ENCODE results near the gene RNASE4.
"Not testable (repeated sequence)": the region's sequence is repeated elsewhere in the genome, so short reads cannot be mapped to it uniquely, and the experiment has no call there.

Gene RNASE4

DNA sequence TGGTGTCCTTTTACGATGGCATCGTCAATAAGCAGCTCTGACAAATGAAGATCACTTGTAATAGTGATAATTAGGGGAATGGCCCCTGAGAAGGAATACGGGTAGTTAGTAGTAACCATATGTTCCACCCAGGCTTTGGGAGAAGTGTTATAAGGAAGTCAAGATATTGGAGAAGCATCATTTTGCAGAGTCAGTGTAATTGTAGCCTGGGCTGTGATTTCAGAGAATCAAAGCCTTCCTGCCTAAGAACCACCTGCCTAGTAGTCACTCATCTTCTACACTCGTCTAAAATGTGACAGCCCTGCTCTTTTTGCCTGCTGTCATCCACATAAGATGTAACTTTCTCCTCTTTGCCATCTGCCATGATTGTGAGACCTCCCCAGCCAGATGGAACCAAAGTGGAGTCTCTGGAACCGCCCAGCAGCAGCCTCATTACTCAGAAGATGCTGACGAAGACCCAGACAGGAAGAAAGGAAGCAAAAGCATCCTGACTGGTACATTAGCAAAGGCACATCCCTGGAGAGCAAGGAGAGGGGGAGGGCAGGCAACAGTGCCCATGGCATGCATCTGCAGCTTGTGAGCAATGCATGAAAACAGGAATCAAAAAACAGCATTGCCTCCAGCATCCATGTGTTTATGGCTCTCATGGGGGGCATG lies 48.7 kb downstream of the RNASE4 start:
- no peaks in the 10 kb centered on the region for H3K9me3 ChIP-seq (replicated peaks; ENCODE audit: low read length)
- no peak overlapping the region for H3K9ac ChIP-seq (ENCODE audit: low read depth, low read length)
- no peak overlapping the region for H3K4me3 ChIP-seq (ENCODE audit: low read length)
- H3K36me3 ChIP-seq (ENCODE audit: insufficient read depth, low read length) = no peaks in the 10 kb centered on the region
- H3K27me3 ChIP-seq (ENCODE audit: control insufficient read depth, insufficient read depth, low read length) = peaks cover 3% of the 10 kb centered on the region
- no peaks in the 10 kb centered on the region for H3K4me1 ChIP-seq (ENCODE audit: control insufficient read depth, insufficient read depth, low read length)
- no peak overlapping the region for H3K4me2 ChIP-seq (ENCODE audit: low read length)

DNA sequence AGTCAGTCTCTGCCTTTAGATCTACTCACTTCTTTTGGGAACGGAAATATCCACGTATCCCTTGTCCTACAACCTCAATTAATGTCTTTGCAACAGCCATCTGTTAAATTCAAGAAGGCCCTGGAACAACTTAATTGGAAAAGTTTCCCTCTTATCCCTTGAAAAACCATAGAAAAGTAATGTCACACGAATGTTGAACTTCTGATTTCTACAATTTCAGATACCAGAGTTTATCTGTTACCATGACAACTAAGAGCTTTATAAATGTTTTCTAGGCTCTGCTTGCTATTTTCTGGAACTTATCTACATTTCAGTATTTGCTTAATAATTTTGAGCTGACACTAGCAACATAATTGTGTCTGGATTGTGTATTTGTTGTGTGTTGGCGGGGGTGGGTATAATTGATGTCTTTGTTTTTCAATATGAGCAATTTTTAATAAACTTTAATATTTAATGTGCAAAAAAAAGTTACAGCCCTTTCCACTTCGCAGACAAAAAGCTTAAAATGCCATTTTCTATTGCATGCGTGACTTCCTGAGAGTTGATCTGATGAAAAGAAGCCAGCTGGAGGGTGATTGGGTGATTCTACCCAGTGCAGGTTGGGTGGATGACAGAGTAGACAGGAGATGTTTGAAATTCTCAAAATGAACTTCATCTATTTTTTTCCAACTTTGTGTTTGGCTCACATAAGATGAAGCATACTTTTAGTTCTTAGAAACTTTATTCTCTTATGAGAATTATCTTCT lies 49.5 kb downstream of the RNASE4 start:
- H3K27me3 ChIP-seq (ENCODE audit: control insufficient read depth, insufficient read depth, low read length) = no peaks in the 10 kb centered on the region
- H3K36me3 ChIP-seq (ENCODE audit: insufficient read depth, low read length) = no peaks in the 10 kb centered on the region
- no peak overlapping the region for H3K9ac ChIP-seq (ENCODE audit: low read depth, low read length)
- no peaks in the 10 kb centered on the region for H3K4me1 ChIP-seq (ENCODE audit: control insufficient read depth, insufficient read depth, low read length)
- no peaks in the 10 kb centered on the region for H3K9me3 ChIP-seq (replicated peaks; ENCODE audit: low read length)
- no peak overlapping the region for H3K4me2 ChIP-seq (ENCODE audit: low read length)
- no peak overlapping the region for H3K4me3 ChIP-seq (ENCODE audit: low read length)

DNA sequence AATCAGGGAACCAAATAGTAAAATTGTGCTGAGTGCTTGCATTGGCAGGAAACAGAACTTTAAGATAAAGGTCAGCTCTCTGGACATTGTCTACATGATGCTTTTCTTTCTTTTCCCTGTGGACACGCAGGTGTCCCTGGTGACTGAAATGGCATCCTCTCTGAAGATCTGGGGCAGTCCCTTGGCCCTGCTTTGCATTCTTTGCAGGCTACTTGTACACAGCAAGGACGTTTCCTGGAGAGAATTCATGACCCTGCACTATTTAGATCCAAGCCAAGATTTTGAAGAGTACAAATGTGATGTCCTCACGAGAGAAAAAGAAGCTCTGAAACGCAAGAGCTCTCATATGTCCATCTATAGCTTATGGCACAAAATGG lies 50.1 kb downstream of the RNASE4 start:
- Histone ChIP-seq H3K4me2 (ENCODE audit: low read length) (no peak overlapping the region), H3K36me3 (ENCODE audit: insufficient read depth, low read length) (no peaks in the 10 kb centered on the region)

DNA sequence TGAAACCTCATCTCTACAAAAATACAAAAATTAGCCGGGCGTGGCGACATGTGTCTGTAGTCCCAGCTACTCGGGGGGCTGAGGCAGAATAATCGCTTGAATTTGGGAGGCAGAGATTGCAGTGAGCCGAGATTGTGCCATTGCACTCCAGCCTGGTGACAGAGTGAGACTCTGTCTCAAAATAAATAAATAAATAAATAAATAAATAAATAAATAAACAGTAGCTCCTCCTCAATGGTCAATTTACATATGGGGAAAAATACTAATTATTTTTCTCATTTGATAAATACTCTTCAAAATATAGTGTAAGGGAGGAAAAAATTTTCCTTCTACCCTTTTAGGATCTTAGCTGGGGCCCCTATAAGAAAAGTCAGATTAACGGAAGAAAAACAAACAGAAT lies 53.9 kb downstream of the RNASE4 start:
- not testable (repeated sequence) for H3K27me3 ChIP-seq (ENCODE audit: control insufficient read depth, insufficient read depth, low read length); H3K9ac ChIP-seq (ENCODE audit: low read depth, low read length); H3K4me1 ChIP-seq (ENCODE audit: control insufficient read depth, insufficient read depth, low read length); H3K36me3 ChIP-seq (ENCODE audit: insufficient read depth, low read length); H3K9me3 ChIP-seq (replicated peaks; ENCODE audit: low read length); H3K4me3 ChIP-seq (ENCODE audit: low read length); H3K4me2 ChIP-seq (ENCODE audit: low read length)

More for the DNA sequence above, 50.1 kb downstream of the RNASE4 start:
- H3K4me1 ChIP-seq (ENCODE audit: control insufficient read depth, insufficient read depth, low read length) = no peaks in the 10 kb centered on the region
- H3K9ac ChIP-seq (ENCODE audit: low read depth, low read length) = no peak overlapping the region
- no peaks in the 10 kb centered on the region for H3K27me3 ChIP-seq (ENCODE audit: control insufficient read depth, insufficient read depth, low read length)
- no peak overlapping the region for H3K4me3 ChIP-seq (ENCODE audit: low read length)
- no peaks in the 10 kb centered on the region for H3K9me3 ChIP-seq (replicated peaks; ENCODE audit: low read length)

DNA sequence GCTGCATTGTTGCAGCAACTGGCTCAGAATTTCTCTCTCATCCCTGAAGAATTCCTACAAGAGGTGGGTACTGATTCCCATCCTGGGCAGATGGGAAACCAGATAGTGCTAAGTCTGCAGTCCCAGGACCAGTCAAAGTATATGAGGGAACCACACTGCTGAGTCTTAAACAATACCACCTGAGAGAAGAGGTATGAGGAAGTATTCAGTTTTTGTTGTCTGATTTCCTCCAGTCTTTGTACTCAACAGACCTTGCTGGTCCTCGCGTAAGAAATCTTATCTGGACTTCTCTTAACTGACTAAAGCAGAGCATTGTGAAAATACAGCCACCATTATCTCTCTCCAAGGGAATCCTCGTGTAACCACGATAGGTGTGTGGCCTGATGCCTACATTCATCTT lies 57.8 kb downstream of the RNASE4 start:
- H3K36me3 ChIP-seq (ENCODE audit: insufficient read depth, low read length) = no peaks in the 10 kb centered on the region
- H3K4me3 ChIP-seq (ENCODE audit: low read length) = no peak overlapping the region

DNA sequence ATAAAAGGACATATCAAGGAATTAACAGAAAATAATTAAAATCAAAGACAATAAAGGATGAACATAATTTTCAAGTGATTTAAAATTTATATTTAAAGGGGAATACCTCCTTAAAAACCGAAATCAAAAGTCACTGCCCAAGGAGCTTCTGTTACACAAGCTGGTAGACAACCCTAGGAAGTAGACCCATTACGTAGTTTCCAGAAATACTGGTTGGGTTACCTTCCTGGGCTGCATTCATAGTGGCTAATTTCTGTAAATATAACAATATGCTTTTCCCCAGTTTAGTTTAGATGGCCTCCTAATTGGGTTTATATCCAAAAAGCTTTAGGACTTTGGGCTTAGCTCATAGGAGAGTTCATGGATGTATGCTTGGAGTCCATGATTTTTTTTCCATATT lies 59.2 kb downstream of the RNASE4 start:
- Histone ChIP-seq H3K4me3 (ENCODE audit: low read length) (no peak overlapping the region), H3K9ac (ENCODE audit: low read depth, low read length) (no peak overlapping the region), H3K36me3 (ENCODE audit: insufficient read depth, low read length) (no peaks in the 10 kb centered on the region), H3K27me3 (ENCODE audit: control insufficient read depth, insufficient read depth, low read length) (no peaks in the 10 kb centered on the region), H3K9me3 (replicated peaks; ENCODE audit: low read length) (no peaks in the 10 kb centered on the region), H3K4me1 (ENCODE audit: control insufficient read depth, insufficient read depth, low read length) (no peaks in the 10 kb centered on the region), H3K4me2 (ENCODE audit: low read length) (no peak overlapping the region)

More for the DNA sequence above, 57.8 kb downstream of the RNASE4 start:
- no peaks in the 10 kb centered on the region for H3K9me3 ChIP-seq (replicated peaks; ENCODE audit: low read length)
- H3K9ac ChIP-seq (ENCODE audit: low read depth, low read length) = no peak overlapping the region
- no peak overlapping the region for H3K4me2 ChIP-seq (ENCODE audit: low read length)
- no peaks in the 10 kb centered on the region for H3K27me3 ChIP-seq (ENCODE audit: control insufficient read depth, insufficient read depth, low read length)
- H3K4me1 ChIP-seq (ENCODE audit: control insufficient read depth, insufficient read depth, low read length) = no peaks in the 10 kb centered on the region

DNA sequence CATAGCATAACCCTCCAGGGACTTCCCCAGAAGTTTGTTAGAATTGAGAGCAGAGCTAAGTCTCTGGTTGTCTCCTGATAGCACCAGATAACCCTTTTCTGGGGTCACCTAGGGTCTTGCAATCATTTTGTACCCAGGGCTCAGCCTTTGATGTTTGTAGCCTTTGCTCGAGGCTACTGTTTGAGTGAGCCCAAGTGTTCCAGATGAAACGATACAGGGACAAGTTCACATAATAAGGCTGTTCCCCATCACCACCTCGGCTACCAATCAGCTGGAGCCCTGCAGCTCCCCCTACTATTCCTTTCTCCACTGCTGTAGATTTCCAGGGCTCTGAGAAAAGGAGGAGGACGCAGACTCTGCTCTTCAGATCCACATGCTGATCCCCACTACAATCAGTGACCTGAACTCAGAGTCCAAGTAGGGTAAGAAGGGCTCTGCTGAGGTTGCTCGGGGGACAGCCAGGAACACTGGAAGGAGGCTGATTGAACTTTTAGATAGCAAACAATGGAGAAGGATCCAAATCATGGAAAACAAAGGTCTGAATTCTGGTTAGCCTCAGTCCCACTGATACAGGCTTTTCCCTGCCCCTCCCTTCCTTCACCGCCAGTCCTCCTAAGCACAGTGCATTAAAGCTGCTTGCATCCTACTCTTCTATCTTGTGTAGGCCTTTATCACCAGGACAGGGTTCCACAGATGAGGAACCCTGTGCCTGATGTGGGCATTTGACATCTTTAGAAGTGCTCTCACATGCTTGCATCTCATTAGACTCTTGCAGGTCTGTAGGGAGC lies 61.4 kb downstream of the RNASE4 start, which contains the start of gene EDDM3A:
EDDM3A (plus strand) TSS at position 317 of the 788 bp plus-strand sequence. CDS start 1,694 bp downstream, outside the sequence.
- no peaks in the 10 kb centered on the region for H3K27me3 ChIP-seq (ENCODE audit: control insufficient read depth, insufficient read depth, low read length)
- no peak within 1 kb of the TSS for H3K9ac ChIP-seq (ENCODE audit: low read depth, low read length)
- H3K9me3 ChIP-seq (replicated peaks; ENCODE audit: low read length) = no peaks in the 10 kb centered on the region
- no peaks in the 10 kb centered on the region for H3K36me3 ChIP-seq (ENCODE audit: insufficient read depth, low read length)
- H3K4me1 ChIP-seq (ENCODE audit: control insufficient read depth, insufficient read depth, low read length) = no peaks in the 10 kb centered on the region
- H3K4me3 ChIP-seq (ENCODE audit: low read length) = no peak within 1 kb of the TSS
- H3K4me2 ChIP-seq (ENCODE audit: low read length) = no peak within 1 kb of the TSS

DNA sequence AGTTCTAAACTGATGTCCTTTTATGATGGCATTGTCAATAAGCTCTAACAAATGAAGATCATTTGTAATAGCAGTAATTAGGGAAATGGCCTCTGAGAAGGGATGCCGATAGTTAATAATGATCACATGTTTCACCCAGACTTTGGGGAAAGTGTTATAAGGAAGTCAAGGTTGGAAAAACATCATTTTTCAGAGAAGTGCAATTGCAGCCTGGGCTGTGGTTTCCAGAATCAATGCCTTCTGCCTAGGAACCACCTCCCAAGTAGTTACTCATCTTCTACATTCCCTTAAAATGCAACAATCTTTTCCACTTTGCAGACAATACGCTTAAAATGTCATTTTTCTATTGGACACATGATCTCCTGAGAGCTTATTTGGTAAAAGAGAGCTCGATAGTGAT lies 62.2 kb downstream of the RNASE4 start:
- no peak overlapping the region for H3K4me3 ChIP-seq (ENCODE audit: low read length)
- H3K27me3 ChIP-seq (ENCODE audit: control insufficient read depth, insufficient read depth, low read length) = no peaks in the 10 kb centered on the region
- no peak overlapping the region for H3K9ac ChIP-seq (ENCODE audit: low read depth, low read length)
- no peaks in the 10 kb centered on the region for H3K4me1 ChIP-seq (ENCODE audit: control insufficient read depth, insufficient read depth, low read length)
- no peaks in the 10 kb centered on the region for H3K36me3 ChIP-seq (ENCODE audit: insufficient read depth, low read length)
- H3K4me2 ChIP-seq (ENCODE audit: low read length) = no peak overlapping the region
- H3K9me3 ChIP-seq (replicated peaks; ENCODE audit: low read length) = no peaks in the 10 kb centered on the region

DNA sequence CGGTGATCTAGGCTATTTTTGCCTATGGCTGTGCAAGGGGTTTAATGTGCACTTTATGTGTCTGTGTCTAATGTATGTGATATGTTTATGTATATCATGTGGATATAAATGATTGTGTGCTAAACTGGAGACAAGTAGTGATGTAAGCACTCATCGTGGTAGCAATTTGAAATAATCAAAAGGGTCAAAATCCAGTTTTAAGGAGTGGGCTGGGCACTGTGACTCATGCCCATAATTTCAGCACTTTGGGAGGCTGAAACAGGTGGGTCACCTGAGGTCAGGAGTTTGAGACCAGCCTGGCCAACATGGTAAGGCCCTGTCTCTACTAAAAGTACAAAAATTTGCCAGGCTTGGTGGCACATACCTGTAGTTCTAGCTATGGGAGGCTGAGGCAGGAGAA lies 64.1 kb downstream of the RNASE4 start:
- Histone ChIP-seq H3K4me2 (ENCODE audit: low read length) (no peak overlapping the region), H3K9me3 (replicated peaks; ENCODE audit: low read length) (no peaks in the 10 kb centered on the region)

DNA sequence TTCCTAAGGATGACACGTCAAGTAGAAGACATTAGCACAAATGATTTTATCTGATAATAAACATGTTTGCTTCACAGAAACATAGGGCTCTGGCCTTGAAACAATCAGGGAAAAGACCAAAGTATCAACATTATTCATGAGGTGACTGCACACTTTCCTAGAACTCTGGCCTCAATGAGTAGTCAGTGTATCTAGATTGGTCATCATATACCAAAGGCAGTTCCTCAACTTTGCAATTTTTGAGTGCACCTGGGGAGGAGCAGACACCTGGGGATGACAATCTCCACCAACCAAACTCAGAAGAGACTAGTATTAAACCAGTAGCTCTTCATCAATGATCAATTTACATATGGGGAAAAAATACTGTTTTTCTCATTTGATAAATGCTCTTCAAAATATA lies 65.8 kb downstream of the RNASE4 start:
- no peak overlapping the region for H3K4me2 ChIP-seq (ENCODE audit: low read length)
- H3K9ac ChIP-seq (ENCODE audit: low read depth, low read length) = no peak overlapping the region
- no peak overlapping the region for H3K4me3 ChIP-seq (ENCODE audit: low read length)
- no peaks in the 10 kb centered on the region for H3K36me3 ChIP-seq (ENCODE audit: insufficient read depth, low read length)
- no peaks in the 10 kb centered on the region for H3K9me3 ChIP-seq (replicated peaks; ENCODE audit: low read length)
- no peaks in the 10 kb centered on the region for H3K27me3 ChIP-seq (ENCODE audit: control insufficient read depth, insufficient read depth, low read length)
- no peaks in the 10 kb centered on the region for H3K4me1 ChIP-seq (ENCODE audit: control insufficient read depth, insufficient read depth, low read length)

More for the DNA sequence above, 64.1 kb downstream of the RNASE4 start:
- H3K4me1 ChIP-seq (ENCODE audit: control insufficient read depth, insufficient read depth, low read length) = no peaks in the 10 kb centered on the region
- H3K9ac ChIP-seq (ENCODE audit: low read depth, low read length) = no peak overlapping the region
- H3K4me3 ChIP-seq (ENCODE audit: low read length) = no peak overlapping the region
- no peaks in the 10 kb centered on the region for H3K36me3 ChIP-seq (ENCODE audit: insufficient read depth, low read length)
- H3K27me3 ChIP-seq (ENCODE audit: control insufficient read depth, insufficient read depth, low read length) = no peaks in the 10 kb centered on the region
